B cell (primary cell): Measurements from ENCODE around the gene COBL. TPM values are rescaled to one million over a fixed set of nuclear protein-coding genes. Genes with fewer than 3 reads are reported as not detected.

Experiments used
- ATAC-seq: fragments of 200-7000 bp; cut with Tn5 transposase; one replicate; pipeline ENCODE4 v1.10.0; 2021; ENCODE audit warnings: low read depth, mild to moderate bottlenecking, moderate number of reproducible peaks, moderate library complexity
- CTCF ChIA-PET: fragments of 350-600 bp; sonication (Branson Sonifier 250); formaldehyde crosslinking; loops from one replicate; lab custom pipeline; 2021; ENCODE audit warnings: antibody characterized with exemption, inconsistent platforms; lab: Charles Lee
- POLR2A ChIA-PET: fragments of 350-600 bp; sonication (Branson Sonifier 250); formaldehyde crosslinking; loops from one replicate; lab custom pipeline; 2021; ENCODE audit warnings: antibody characterized with exemption; lab: Charles Lee
- DNase-seq: peaks from one replicate; pipeline ENCODE4 v3.0.0; 2013
- H2AFZ ChIP-seq: 2 replicates; pipeline ENCODE4 v1.6.1; 2012; ENCODE audit warnings: mild to moderate bottlenecking, low read depth, low read length; ENCODE audit not compliant: insufficient read depth, poor library complexity, severe bottlenecking
- H3K27ac ChIP-seq, 2 donors: 1 replicate in 1 of 2; 2 replicates in 1 of 2; pipeline ENCODE4 v1.5.1; 2012 to 2013; ENCODE audit warnings: low read length in 2 of 2, mild to moderate bottlenecking in 2 of 2, moderate library complexity in 1 of 2
- H3K27me3 ChIP-seq, 4 experiments: fragments of 200-600 bp in 1 of 4; sonication (generic) in 1 of 4; replicated peaks in 1 of 4; 1 replicate in 2 of 4; 2 replicates in 2 of 4; pipeline versions ENCODE4 v1.6.1 to v1.7.0; 2013 to 2016; ENCODE audit warnings: low read length in 3 of 4, mild to moderate bottlenecking in 2 of 4, mixed read lengths in 1 of 4, moderate library complexity in 1 of 4; ENCODE audit not compliant: insufficient read depth in 4 of 4, control insufficient read depth in 3 of 4; ENCODE audit errors: control extremely low read depth in 1 of 4
- H3K36me3 ChIP-seq, 2 experiments: replicated peaks in 1 of 2; 1 replicate in 1 of 2; 2 replicates in 1 of 2; pipeline versions ENCODE4 v1.6.1 to v1.7.1; 2013; ENCODE audit warnings: low read length in 1 of 2; ENCODE audit not compliant: insufficient read depth in 2 of 2, control insufficient read depth in 1 of 2; ENCODE audit errors: control extremely low read depth in 1 of 2, extremely low read depth in 1 of 2
- H3K4me1 ChIP-seq, 2 donors: fragments of 200-600 bp in 1 of 2; sonication (generic) in 1 of 2; 1 replicate in 1 of 2; 2 replicates in 1 of 2; pipeline versions ENCODE4 v1.5.1 to v1.6.1; 2013 to 2017; ENCODE audit warnings: low read length in 2 of 2; ENCODE audit not compliant: control insufficient read depth in 2 of 2, insufficient read depth in 2 of 2
- H3K4me2 ChIP-seq: replicated peaks from 2 replicates; pipeline ENCODE3; 2012; ENCODE audit warnings: mild to moderate bottlenecking, low read depth, low read length; ENCODE audit not compliant: poor library complexity, severe bottlenecking
- H3K4me3 ChIP-seq, 5 experiments: fragments of 200-600 bp in 1 of 5; sonication (generic) in 1 of 5; 1 replicate in 3 of 5; 2 replicates in 2 of 5; pipeline versions ENCODE4 v1.5.1 to v1.7.0; 2011 to 2016; ENCODE audit warnings: low read length in 4 of 5, mild to moderate bottlenecking in 4 of 5, low read depth in 2 of 5, control low read depth in 1 of 5, moderate library complexity in 1 of 5; ENCODE audit not compliant: insufficient read depth in 1 of 5; ENCODE audit errors: control extremely low read depth in 1 of 5, extremely low read depth in 1 of 5
- H3K79me2 ChIP-seq: fragments of 200-600 bp; sonication (generic); one replicate; pipeline ENCODE4 v1.6.0; 2016; ENCODE audit warnings: low read length; ENCODE audit not compliant: control insufficient read depth, insufficient read depth
- H3K9ac ChIP-seq: fragments of 200-600 bp; sonication (generic); 2 replicates; pipeline ENCODE4 v1.6.1; 2017; ENCODE audit warnings: mild to moderate bottlenecking, low read length, moderate library complexity
- H3K9me3 ChIP-seq, 3 donors: one replicate each; pipeline versions ENCODE4 v1.6.1 to v1.7.1; 2013; ENCODE audit warnings: low read length in 2 of 3; ENCODE audit not compliant: control insufficient read depth in 2 of 3, insufficient read depth in 1 of 3; ENCODE audit errors: control extremely low read depth in 1 of 3
- H4K20me1 ChIP-seq: 2 replicates; pipeline ENCODE4 v1.6.0; 2012; ENCODE audit warnings: mild to moderate bottlenecking, low read length; ENCODE audit not compliant: insufficient read depth, control insufficient read depth, poor library complexity, severe bottlenecking
- H3K27ac Mint-ChIP-seq: one replicate; pipeline ENCODE4 v1.8.0; 2021; ENCODE audit warnings: mixed read lengths
- H3K27me3 Mint-ChIP-seq: one replicate; pipeline ENCODE4 v1.8.0; 2021; ENCODE audit warnings: mixed read lengths
- H3K4me1 Mint-ChIP-seq: one replicate; pipeline ENCODE4 v1.8.0; 2021; ENCODE audit warnings: mixed read lengths
- H3K4me3 Mint-ChIP-seq: one replicate; pipeline ENCODE4 v1.8.0; 2021; ENCODE audit warnings: mixed read lengths
- H3K9me3 Mint-ChIP-seq: one replicate; pipeline ENCODE4 v1.8.0; 2022; ENCODE audit warnings: mixed read lengths; ENCODE audit not compliant: insufficient read depth
- EZH2 ChIP-seq: IDR thresholded peaks from 2 replicates; pipeline ENCODE4 v1.6.1; 2012; ENCODE audit warnings: borderline replicate concordance, low read depth, mild to moderate bottlenecking, moderate library complexity, low read length; ENCODE audit not compliant: insufficient read depth, poor library complexity, severe bottlenecking
- WGBS: methylation state at CpG from one replicate; pipeline ENCODE4 v1.1.5; 2013; ENCODE audit warnings: missing lambda C conversion rate; ENCODE audit not compliant: insufficient coverage; 5-methylcytosine and 5-hydroxymethylcytosine counted together
- intact Hi-C: fragments of 100-400 bp; cut with micrococcal nuclease; formaldehyde crosslinking; loops from one replicate; pipeline ENCODE4 v1.10.0; 2022
- polyA plus RNA-seq: library from polyadenylated mRNA; depleted of rRNA; stranded (reverse); fragments of >200 nt; gene quantifications from 2 replicates; pipeline ENCODE4 v1.2.3, GENCODE V29; 2012
- total RNA-seq, 2 donors: library from RNA; stranded (reverse); fragments of 120-200 nt in 1 of 2; gene quantifications; 1 replicate in 1 of 2; 2 replicates in 1 of 2; pipeline versions ENCODE4 v1.2.3 to v1.2.4, GENCODE V29; 2013 to 2022
- TF ChIP-seq, protein P1 (sequence below): fragments of 200-600 bp; IDR thresholded peaks from one replicate; pipeline ENCODE4 v1.8.0; 2022; ENCODE audit warnings: antibody characterized with exemption, mild to moderate bottlenecking

Gene COBL
- total and polyA plus RNA-seq, 2 donors (not counting 1 experiment from before 2014, with no cell fraction given), result not detected

GRCh38 chr7:51027106-51027934, 289.3 kb downstream of the COBL start:
- no peaks in the 10 kb centered on the region for H3K9me3 ChIP-seq
- intact Hi-C loops, result no loop called here
- no peaks in the 10 kb centered on the region for H3K79me2 ChIP-seq
- no peak overlapping the region for H2AFZ ChIP-seq
- ATAC-seq, result no peak
- H4K20me1 ChIP-seq, result no peaks in the 10 kb centered on the region
- no peaks in the 10 kb centered on the region for H3K4me1 ChIP-seq
- TF ChIP-seq, protein P1, sequence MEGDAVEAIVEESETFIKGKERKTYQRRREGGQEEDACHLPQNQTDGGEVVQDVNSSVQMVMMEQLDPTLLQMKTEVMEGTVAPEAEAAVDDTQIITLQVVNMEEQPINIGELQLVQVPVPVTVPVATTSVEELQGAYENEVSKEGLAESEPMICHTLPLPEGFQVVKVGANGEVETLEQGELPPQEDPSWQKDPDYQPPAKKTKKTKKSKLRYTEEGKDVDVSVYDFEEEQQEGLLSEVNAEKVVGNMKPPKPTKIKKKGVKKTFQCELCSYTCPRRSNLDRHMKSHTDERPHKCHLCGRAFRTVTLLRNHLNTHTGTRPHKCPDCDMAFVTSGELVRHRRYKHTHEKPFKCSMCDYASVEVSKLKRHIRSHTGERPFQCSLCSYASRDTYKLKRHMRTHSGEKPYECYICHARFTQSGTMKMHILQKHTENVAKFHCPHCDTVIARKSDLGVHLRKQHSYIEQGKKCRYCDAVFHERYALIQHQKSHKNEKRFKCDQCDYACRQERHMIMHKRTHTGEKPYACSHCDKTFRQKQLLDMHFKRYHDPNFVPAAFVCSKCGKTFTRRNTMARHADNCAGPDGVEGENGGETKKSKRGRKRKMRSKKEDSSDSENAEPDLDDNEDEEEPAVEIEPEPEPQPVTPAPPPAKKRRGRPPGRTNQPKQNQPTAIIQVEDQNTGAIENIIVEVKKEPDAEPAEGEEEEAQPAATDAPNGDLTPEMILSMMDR, result no peak
- no peak for TF ChIP-seq EZH2
- H3K27ac ChIP-seq, result no peak overlapping the region
- POLR2A ChIA-PET, result no interaction called here
- H3K9me3 Mint-ChIP-seq, result no peaks in the 10 kb centered on the region
- DNase-seq, result no peak
- CTCF ChIA-PET, result no interaction called here
- H3K27ac Mint-ChIP-seq, result no peak overlapping the region
- no peak overlapping the region for H3K9ac ChIP-seq
- 96% methylated on average over 7 of the region's 10 CpGs for WGBS
- no peak overlapping the region for H3K4me3 ChIP-seq
- no peak overlapping the region for H3K4me3 Mint-ChIP-seq
- H3K4me2 ChIP-seq, result no peak overlapping the region
- H3K36me3 ChIP-seq, result no peaks in the 10 kb centered on the region
- no peaks in the 10 kb centered on the region for H3K27me3 ChIP-seq
- H3K27me3 Mint-ChIP-seq, result no peaks in the 10 kb centered on the region
- no peaks in the 10 kb centered on the region for H3K4me1 Mint-ChIP-seq

DNA sequence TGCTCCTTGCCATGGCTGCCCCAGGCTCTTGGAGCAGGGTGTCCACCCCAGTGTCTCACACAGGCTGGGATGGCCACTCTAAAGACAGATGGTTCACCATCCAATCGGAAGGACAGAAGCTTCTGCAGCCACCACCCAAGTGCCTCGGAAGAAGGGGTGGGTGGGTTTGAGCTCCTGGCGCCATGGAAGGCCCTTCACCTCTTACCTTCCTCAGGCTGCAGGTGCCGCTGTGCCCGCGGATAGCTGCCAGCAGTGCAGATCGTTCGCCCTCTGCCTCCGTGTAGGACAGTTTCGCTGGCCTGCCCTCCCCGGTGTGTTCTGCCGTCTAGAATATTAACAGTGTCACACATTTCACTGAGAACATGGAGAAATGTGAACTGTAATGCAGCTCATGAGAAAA, 290.3 kb downstream of the COBL start:
- no peak overlapping the region for H3K27ac Mint-ChIP-seq
- no peaks in the 10 kb centered on the region for H3K4me1 ChIP-seq
- ChIA-PET POLR2A (no interaction called here), CTCF (no interaction called here)
- TF ChIP-seq EZH2, result no peak
- TF ChIP-seq, protein P1, result no peak
- no peaks in the 10 kb centered on the region for H3K9me3 Mint-ChIP-seq
- no peaks in the 10 kb centered on the region for H3K27me3 Mint-ChIP-seq
- H3K36me3 ChIP-seq, result no peaks in the 10 kb centered on the region
- DNase-seq (no peak), ATAC-seq (no peak)
- H3K9ac ChIP-seq, result no peak overlapping the region
- H3K79me2 ChIP-seq, result no peaks in the 10 kb centered on the region
- H3K4me2 ChIP-seq, result no peak overlapping the region
- intact Hi-C loops, result no loop called here
- H2AFZ ChIP-seq, result no peak overlapping the region
- no peaks in the 10 kb centered on the region for H4K20me1 ChIP-seq
- H3K4me1 Mint-ChIP-seq, result no peaks in the 10 kb centered on the region
- H3K4me3 ChIP-seq, result no peak overlapping the region
- H3K4me3 Mint-ChIP-seq, result no peak overlapping the region
- H3K9me3 ChIP-seq, result no peaks in the 10 kb centered on the region
- H3K27me3 ChIP-seq, result no peaks in the 10 kb centered on the region
- H3K27ac ChIP-seq, result no peak overlapping the region
- 100% methylated on average over 5 of the region's 12 CpGs for WGBS
